DMS79 treated with DMSO at 0.1 percent for 48 hours (cell line): ENCODE data around the gene CPNE5.

Experiments used
- DNase-seq: peaks from one replicate; lab custom pipeline; 2025; lab: John Stamatoyannopoulos, UW

CPNE5 gene

DNA sequence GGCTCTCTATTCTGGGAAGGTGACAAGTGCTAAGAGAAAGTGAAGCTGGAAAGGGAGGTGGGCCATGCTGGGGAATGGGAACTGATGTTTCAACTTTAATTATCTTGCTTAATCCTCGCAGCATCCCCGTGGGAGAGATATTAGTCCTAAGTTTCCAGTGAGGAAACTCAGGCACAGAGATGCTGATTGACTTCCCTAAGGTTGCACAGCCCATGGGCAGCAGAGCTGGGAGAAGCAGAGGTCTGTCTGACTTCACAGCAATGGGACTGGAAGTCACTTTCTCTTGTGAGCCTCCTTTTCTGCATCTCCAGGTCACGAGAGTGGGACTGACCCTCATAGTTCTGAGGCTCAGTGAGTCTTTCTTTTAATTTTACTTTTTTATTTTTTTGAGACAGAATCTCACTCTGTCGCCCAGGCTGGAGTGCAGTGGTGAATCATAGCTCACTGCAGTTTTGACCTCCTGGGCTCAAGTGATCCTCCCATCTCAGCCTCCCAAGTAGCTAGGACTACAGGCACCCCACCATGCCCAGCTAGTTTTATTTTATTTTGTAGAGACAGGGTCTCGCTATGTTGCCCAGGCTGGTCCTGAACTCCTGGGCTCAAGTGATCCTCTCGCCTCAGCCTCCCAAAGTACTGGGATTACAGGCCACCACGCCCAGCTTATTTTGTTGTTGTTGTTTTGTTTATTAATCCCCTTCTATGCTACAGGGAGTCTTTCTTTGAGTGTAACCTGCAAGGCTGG lies 139.0 kb downstream of the CPNE5 start:
- DNase-seq: no peak

DNA sequence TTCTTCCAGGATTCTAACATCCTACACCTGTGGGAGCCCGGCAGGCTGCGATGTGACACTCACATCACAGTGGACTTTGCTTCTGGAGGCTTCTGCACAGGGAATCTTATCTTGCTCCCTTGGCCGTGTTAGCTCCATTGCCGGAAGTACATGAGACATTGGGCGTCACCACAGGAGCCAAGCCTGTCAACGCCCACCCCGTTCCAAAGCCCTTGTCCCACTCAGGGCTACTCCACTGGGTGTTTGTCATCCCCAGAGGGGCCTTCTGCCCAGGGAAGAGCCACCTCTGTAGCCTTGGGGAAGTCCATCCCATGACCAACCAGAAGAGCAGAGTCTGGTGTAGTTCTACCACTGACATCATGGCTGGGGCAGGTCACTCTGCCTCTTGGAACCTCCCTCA lies 139.9 kb downstream of the CPNE5 start:
- no peak for DNase-seq

- DNase-seq: no peak
These were observed 140.4 kb downstream of the CPNE5 start for GRCh38 chr6:36698871-36699271.

DNA sequence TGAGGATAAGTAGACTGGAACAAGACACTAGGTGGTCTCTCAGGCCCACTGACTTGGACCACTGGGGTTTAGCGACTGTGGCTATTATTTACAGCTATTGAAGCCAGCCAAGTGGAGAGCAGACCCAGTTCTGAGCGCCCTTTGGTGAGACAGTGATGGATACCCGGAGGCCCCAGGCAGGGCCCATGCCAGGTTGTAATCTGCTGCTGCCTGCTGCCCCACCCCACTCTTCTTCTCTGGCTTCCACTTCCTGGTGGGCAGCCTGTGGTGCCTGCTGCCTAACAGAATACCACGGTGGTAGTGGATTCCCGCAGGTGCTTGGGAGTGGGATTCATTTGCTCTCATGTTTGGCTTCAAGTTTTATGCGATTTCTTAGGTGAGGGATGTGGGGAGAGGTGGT lies 141.0 kb downstream of the CPNE5 start:
- no peak for DNase-seq

- no peak for DNase-seq
These were observed 141.8 kb downstream of the CPNE5 start, which contains the start of gene RAB44 for GRCh38 chr6:36697481-36697903. Gene RAB44 (plus strand): TSS chr6:36697826. CDS start chr6:36704236, 6,410 bp downstream.

DNA sequence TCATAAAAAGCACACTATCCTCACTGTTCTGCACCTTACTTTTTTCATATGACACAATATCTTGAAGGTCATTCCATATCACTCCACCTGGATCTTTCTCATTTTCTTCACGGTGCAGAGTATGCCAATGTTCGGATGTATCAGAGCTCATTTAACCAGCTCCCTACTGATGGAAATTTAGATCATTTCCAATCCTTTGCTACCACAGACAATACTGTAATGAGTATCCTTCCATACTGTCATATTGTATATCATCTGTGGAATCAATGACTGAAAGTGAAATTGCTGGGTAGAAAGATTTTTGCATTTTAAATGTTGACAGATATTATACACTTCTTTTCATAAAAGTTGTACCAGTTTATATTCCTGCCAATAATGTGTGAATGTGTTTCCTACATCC lies 143.8 kb downstream of the CPNE5 start:
- no peak for DNase-seq

DNA sequence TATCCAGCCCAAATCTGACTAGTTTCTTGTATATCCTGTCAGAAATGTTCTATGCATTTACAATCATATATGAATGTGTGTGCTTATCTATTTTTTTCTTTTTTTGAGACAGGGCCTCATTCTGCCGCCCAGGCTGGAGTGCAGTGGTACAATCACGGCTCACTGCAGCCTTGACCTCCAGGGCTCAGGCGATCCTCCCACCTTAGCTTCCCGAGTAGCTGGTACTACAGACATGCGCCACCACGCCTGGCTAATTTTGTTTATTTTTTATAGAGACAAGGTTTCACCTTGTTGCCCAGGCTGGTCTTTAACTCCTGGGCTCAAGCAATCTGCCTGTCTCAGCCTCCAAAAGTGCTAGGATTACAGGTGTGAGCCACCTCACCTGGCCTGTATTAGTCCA lies 144.6 kb downstream of the CPNE5 start:
- DNase-seq: no peak

DNA sequence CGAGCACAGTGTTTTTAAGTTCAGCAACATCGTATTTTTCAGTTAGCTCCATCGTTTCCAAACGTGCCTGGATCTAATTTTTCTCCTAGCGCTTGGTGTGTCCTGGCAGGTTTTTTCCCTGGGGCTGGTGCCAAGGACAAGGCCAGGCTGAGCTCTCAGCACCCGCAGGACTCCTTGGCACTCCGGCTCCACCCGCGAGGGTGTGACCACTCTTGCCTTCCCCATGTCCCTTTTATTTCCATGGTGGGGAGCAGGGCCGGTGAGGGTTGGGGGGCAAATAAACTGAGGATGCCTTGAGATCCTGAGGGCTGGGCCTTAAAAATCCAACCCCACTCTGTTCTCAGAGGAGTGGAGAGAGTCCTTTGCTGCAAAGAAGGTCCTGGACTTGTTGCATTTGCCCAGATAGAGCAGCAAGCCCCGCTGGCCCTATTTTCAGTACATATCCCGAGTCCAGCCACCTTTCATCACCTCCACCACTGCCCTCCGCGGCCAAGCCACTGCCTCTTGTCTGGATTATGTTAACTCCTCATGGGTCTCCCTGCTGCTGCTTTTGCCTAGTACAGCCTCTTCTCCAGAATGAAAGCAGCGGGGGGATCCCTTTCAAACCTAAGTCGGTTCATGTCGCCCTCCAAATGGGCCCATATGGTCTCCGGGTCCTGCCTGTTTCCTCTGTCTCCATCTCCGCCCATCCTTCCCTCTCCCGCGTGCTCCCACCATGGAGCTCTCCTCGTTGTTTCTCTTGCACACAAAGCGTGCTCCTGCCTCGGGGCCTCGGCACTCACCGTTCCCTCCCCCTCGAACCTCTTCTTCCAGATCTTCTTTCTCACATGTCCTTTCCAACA lies 146.2 kb downstream of the CPNE5 start:
- DNase-seq: no peak

GRCh38 chr6:36692220-36692619 lies 147.0 kb downstream of the CPNE5 start:
- DNase-seq: no peak

- DNase-seq: no peak
These were observed 147.6 kb downstream of the CPNE5 start for GRCh38 chr6:36691612-36692011.

DNA sequence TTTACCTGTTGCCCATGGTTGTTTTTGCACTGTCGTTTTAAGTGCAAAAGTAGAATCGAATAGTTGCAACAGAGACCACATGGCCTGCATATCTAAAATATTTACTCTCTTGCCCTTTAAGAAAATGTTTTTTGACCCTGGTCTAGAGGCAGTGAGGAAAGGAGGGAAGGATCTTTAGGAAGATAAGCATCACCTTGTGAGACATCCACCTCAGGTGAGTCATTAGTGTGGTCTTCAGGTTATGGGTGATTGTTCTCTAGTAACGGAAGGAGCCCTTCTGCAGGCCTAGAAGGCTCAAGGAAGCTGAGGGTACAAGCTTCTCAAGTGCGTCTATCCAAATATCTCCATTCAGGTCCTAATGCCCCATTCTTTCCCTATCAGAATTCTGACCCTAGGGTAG lies 148.2 kb downstream of the CPNE5 start:
- no peak for DNase-seq
